Measurements from ENCODE around the gene TRIM47. TPM values are rescaled to one million over a fixed set of nuclear protein-coding genes. Genes with fewer than 3 reads are reported as not detected.

TRIM47 gene
- total RNA-seq, 1 donor from 2014 or later = 21.0 TPM

GRCh38 chr17:75829747-75830146 lies 48.6 kb downstream of the TRIM47 start:
- ATAC-seq (no peak), DNase-seq (no peak)
- Histone ChIP-seq H3K9me3 (no peaks in the 10 kb centered on the region), H3K36me3 (peaks cover 75% of the 10 kb centered on the region), H3K27me3 (ENCODE audit: low read depth) (no peaks in the 10 kb centered on the region), H3K4me1 (peaks cover 20% of the 10 kb centered on the region), H3K4me3 (no peak overlapping the region), H3K27ac (no peak overlapping the region)
- TF ChIP-seq CTCF (IDR thresholded peaks at IDR 0.05) = no peak
- intact Hi-C loops (cut with DNase I) = no loop called here

- Histone ChIP-seq H3K4me1 (peaks cover 20% of the 10 kb centered on the region), H3K27me3 (ENCODE audit: low read depth) (no peaks in the 10 kb centered on the region), H3K36me3 (peaks cover 75% of the 10 kb centered on the region), H3K4me3 (no peak overlapping the region), H3K27ac (peak overlapping the region; percentile 71), H3K9me3 (no peaks in the 10 kb centered on the region)
- DNase-seq = no peak
- TF ChIP-seq CTCF (IDR thresholded peaks at IDR 0.05) = no peak
- intact Hi-C loops (cut with DNase I) = no loop called here
- no peak for ATAC-seq
Measured at GRCh38 chr17:75828741-75829140, 49.6 kb downstream of the TRIM47 start.

GRCh38 chr17:75828076-75828400 lies 50.3 kb downstream of the TRIM47 start:
- peaks cover 76% of the 10 kb centered on the region for H3K36me3 ChIP-seq
- ATAC-seq = no peak
- no peaks in the 10 kb centered on the region for H3K9me3 ChIP-seq
- no peak for DNase-seq
- peak overlapping the region; percentile 71 for H3K27ac ChIP-seq
- H3K27me3 ChIP-seq (ENCODE audit: low read depth) = no peaks in the 10 kb centered on the region
- H3K4me3 ChIP-seq = peak overlapping the region; percentile 39
- H3K4me1 ChIP-seq = peaks cover 20% of the 10 kb centered on the region
- no peak for TF ChIP-seq CTCF (IDR thresholded peaks at IDR 0.05)
- intact Hi-C loops (cut with DNase I) = no loop called here

GRCh38 chr17:75827308-75828075 lies 50.9 kb downstream of the TRIM47 start:
- Histone ChIP-seq H3K27me3 (ENCODE audit: low read depth) (no peaks in the 10 kb centered on the region), H3K4me3 (peak overlapping the region; percentile 39), H3K36me3 (peaks cover 81% of the 10 kb centered on the region), H3K9me3 (no peaks in the 10 kb centered on the region), H3K27ac (peak overlapping the region; percentile 71), H3K4me1 (peaks cover 20% of the 10 kb centered on the region)
- ATAC-seq (peak; percentile 39 to 64), DNase-seq (no peak)
- intact Hi-C loops (cut with DNase I) = no loop called here
- TF ChIP-seq CTCF (IDR thresholded peaks at IDR 0.05) = peak; percentile 67

- Histone ChIP-seq H3K4me1 (peaks cover 20% of the 10 kb centered on the region), H3K27ac (peak overlapping the region; percentile 71), H3K27me3 (ENCODE audit: low read depth) (no peaks in the 10 kb centered on the region), H3K36me3 (peaks cover 89% of the 10 kb centered on the region), H3K4me3 (no peak overlapping the region), H3K9me3 (no peaks in the 10 kb centered on the region)
- ATAC-seq = no peak
- DNase-seq = no peak
- intact Hi-C loops (cut with DNase I) = no loop called here
- no peak for TF ChIP-seq CTCF (IDR thresholded peaks at IDR 0.05)
Measured at GRCh38 chr17:75826561-75827307, 51.6 kb downstream of the TRIM47 start.

Measured in lower lobe of right lung (tissue), 2 donors.